Liver (tissue), 9 donors: ENCODE data around the gene CFAP57. TPM values are rescaled to one million over a fixed set of nuclear protein-coding genes. Genes with fewer than 3 reads are reported as not detected.
A peak's percentile ranks its signal among the peaks of the same experiment; 100 is the strongest.

Experiments
- DNase-seq: peaks from one replicate; pipeline ENCODE4 v3.0.0-alpha.2; 2017; ENCODE audit warnings: low spot score
- H3K27ac ChIP-seq, 2 donors: one replicate each; pipeline ENCODE4 v1.7.0; 2013; ENCODE audit warnings: inconsistent platforms in 2 of 2, low read length in 2 of 2, control low read depth in 1 of 2, low read depth in 1 of 2, mild to moderate bottlenecking in 1 of 2
- H3K27me3 ChIP-seq, 4 donors: one replicate each; pipeline versions ENCODE4 v1.6.1 to v1.7.0; 2013; ENCODE audit warnings: low read length in 3 of 4, inconsistent platforms in 1 of 4, mild to moderate bottlenecking in 1 of 4, moderate library complexity in 1 of 4; ENCODE audit not compliant: control insufficient read depth in 4 of 4, insufficient read depth in 4 of 4
- H3K36me3 ChIP-seq, 4 donors: one replicate each; pipeline versions ENCODE4 v1.6.1 to v1.7.0; 2013; ENCODE audit warnings: low read length in 3 of 4, mild to moderate bottlenecking in 3 of 4, low read depth in 1 of 4, moderate library complexity in 1 of 4; ENCODE audit not compliant: control insufficient read depth in 4 of 4, insufficient read depth in 3 of 4
- H3K4me1 ChIP-seq, 4 donors: one replicate each; pipeline versions ENCODE4 v1.6.1 to v1.7.0; 2013; ENCODE audit warnings: low read length in 3 of 4, mild to moderate bottlenecking in 3 of 4, moderate library complexity in 1 of 4; ENCODE audit not compliant: control insufficient read depth in 4 of 4, insufficient read depth in 4 of 4
- H3K4me3 ChIP-seq, 3 donors: one replicate each; pipeline versions ENCODE4 v1.6.1 to v1.7.0; 2013; ENCODE audit warnings: low read length in 3 of 3, control low read depth in 1 of 3, low read depth in 1 of 3, mild to moderate bottlenecking in 1 of 3
- H3K9ac ChIP-seq, 2 donors: one replicate each; pipeline ENCODE4 v1.7.0; 2013; ENCODE audit warnings: low read length in 2 of 2, mild to moderate bottlenecking in 2 of 2, moderate library complexity in 2 of 2, control low read depth in 1 of 2, low read depth in 1 of 2
- H3K9me3 ChIP-seq, 4 donors: one replicate each; pipeline versions ENCODE4 v1.6.1 to v1.7.0; 2013; ENCODE audit warnings: low read length in 3 of 4; ENCODE audit not compliant: control insufficient read depth in 4 of 4
- ATF3 ChIP-seq: IDR thresholded peaks from 2 replicates; pipeline ENCODE4 v1.6.1; 2016; ENCODE audit warnings: antibody characterized with exemption
- CTCF ChIP-seq: fragments of 150-350 bp; IDR thresholded peaks from 2 replicates; pipeline ENCODE4 v1.5.1; 2017; ENCODE audit warnings: improper control_type of control experiment, low read depth, low read length; ENCODE audit not compliant: missing input control
- EGR1 ChIP-seq, 2 donors: IDR thresholded peaks; 2 replicates each; pipeline ENCODE4 v1.6.1; 2016 to 2018; ENCODE audit warnings: antibody characterized with exemption in 2 of 2, low read depth in 2 of 2
- FOXA1 ChIP-seq: IDR thresholded peaks from 2 replicates; pipeline ENCODE4 v1.6.1; 2016; ENCODE audit warnings: antibody characterized with exemption
- FOXA2 ChIP-seq: IDR thresholded peaks from 2 replicates; pipeline ENCODE4 v1.6.1; 2016; ENCODE audit warnings: antibody characterized with exemption
- GABPA ChIP-seq, 2 donors: IDR thresholded peaks in 1 of 2; conservative IDR thresholded peaks in 1 of 2; 2 replicates each; pipeline ENCODE4 v1.6.1; 2016; ENCODE audit warnings: antibody characterized with exemption in 2 of 2, mild to moderate bottlenecking in 1 of 2, moderate library complexity in 1 of 2
- HNF4A ChIP-seq, 2 donors: conservative IDR thresholded peaks; 2 replicates each; pipeline ENCODE4 v1.6.1; 2016; ENCODE audit warnings: antibody characterized with exemption in 2 of 2, mild to moderate bottlenecking in 2 of 2
- HNF4G ChIP-seq: IDR thresholded peaks from 2 replicates; pipeline ENCODE4 v1.6.1; 2016; ENCODE audit warnings: antibody characterized with exemption
- MAX ChIP-seq: IDR thresholded peaks from 2 replicates; pipeline ENCODE4 v1.6.1; 2016; ENCODE audit warnings: antibody characterized with exemption
- NR2F2 ChIP-seq: IDR thresholded peaks from 2 replicates; pipeline ENCODE4 v1.6.1; 2016; ENCODE audit warnings: antibody characterized with exemption
- RAD21 ChIP-seq, 2 donors: IDR thresholded peaks; 2 replicates each; pipeline ENCODE4 v1.6.1; 2016; ENCODE audit warnings: antibody characterized with exemption in 2 of 2, mild to moderate bottlenecking in 2 of 2
- REST ChIP-seq: IDR thresholded peaks from 2 replicates; pipeline ENCODE4 v1.6.1; 2016; ENCODE audit warnings: antibody characterized with exemption, mild to moderate bottlenecking
- RXRA ChIP-seq, 2 donors: IDR thresholded peaks; 2 replicates each; pipeline ENCODE4 v1.6.1; 2017 to 2018; ENCODE audit warnings: antibody characterized with exemption in 2 of 2, mild to moderate bottlenecking in 1 of 2
- SP1 ChIP-seq: IDR thresholded peaks from 2 replicates; pipeline ENCODE4 v1.6.1; 2018; ENCODE audit warnings: antibody characterized with exemption, mild to moderate bottlenecking
- TAF1 ChIP-seq: conservative IDR thresholded peaks from 2 replicates; pipeline ENCODE4 v1.6.1; 2016; ENCODE audit warnings: antibody characterized with exemption, mild to moderate bottlenecking
- YY1 ChIP-seq: IDR thresholded peaks from 2 replicates; pipeline ENCODE4 v1.6.1; 2016; ENCODE audit warnings: antibody characterized with exemption, mild to moderate bottlenecking
- ZBTB33 ChIP-seq: IDR thresholded peaks from 2 replicates; pipeline ENCODE4 v1.6.1; 2016; ENCODE audit warnings: antibody characterized with exemption
- WGBS: extraction: QIAGEN DNeasy Blood & Tissue Kit; methylation state at CpG from one replicate; pipeline ENCODE4 v1.1.7; 2013; 5-methylcytosine and 5-hydroxymethylcytosine counted together
- polyA plus RNA-seq, 2 donors: library from polyadenylated mRNA; stranded (reverse) in 1 of 2; unstranded in 1 of 2; fragments of 200-250 nt in 1 of 2; fragments of >200 nt in 1 of 2; fragmentation: Nextera tagmentation in 1 of 2; extraction: Ambion mirVana in 1 of 2; gene quantifications; one replicate each; pipeline versions ENCODE4 v1.2.1 to v1.2.3, GENCODE V29; 2013 to 2015
- total RNA-seq, 2 donors: library from RNA; depleted of rRNA; stranded (reverse); fragments of >200 nt; gene quantifications; one replicate each; pipeline ENCODE4 v1.2.3, GENCODE V29; 2014
- donor health status: healthy.
- donor health status: healthy.
- donor health status: healthy.
- donor health status: healthy.
- donor health status: healthy.

CFAP57 gene
- total and polyA plus RNA-seq, 4 donors = under 0.01 to 14.5 (median 0.10) TPM

- no peak for DNase-seq
- H3K9me3 ChIP-seq = no peaks in the 10 kb centered on the region
- H3K27me3 ChIP-seq = no peaks in the 10 kb centered on the region
- no peak for TF ChIP-seq YY1
- TF ChIP-seq HNF4G = no peak
- no peak for TF ChIP-seq SP1
- no peak for TF ChIP-seq MAX
- TF ChIP-seq FOXA2 = no peak
- no peak for TF ChIP-seq CTCF
- TF ChIP-seq ZBTB33 = no peak
- no peak for TF ChIP-seq FOXA1
- TF ChIP-seq NR2F2 = no peak
- no peak for TF ChIP-seq EGR1 (IDR thresholded peaks at IDR 0.05; ENCODE audit: low read depth in 2 of 2)
- no peak for TF ChIP-seq RAD21 (IDR thresholded peaks at IDR 0.05)
- no peak overlapping the region for H3K4me3 ChIP-seq
- no peak overlapping the region for H3K9ac ChIP-seq
- no peak overlapping the region for H3K27ac ChIP-seq
- no peaks in the 10 kb centered on the region for H3K36me3 ChIP-seq
- 91% methylated on average over 7 of the region's 7 CpGs for WGBS
- H3K4me1 ChIP-seq = peaks cover 0 to 18% (median 6%) of the 10 kb centered on the region in 4 donors
These were observed 122.0 kb downstream of the CFAP57 start for GRCh38 chr1:43293896-43294760.

GRCh38 chr1:43294761-43295160, 122.6 kb downstream of the CFAP57 start:
- no peak for DNase-seq
- 93% methylated on average over 8 of the region's 8 CpGs for WGBS
- Histone ChIP-seq H3K36me3 (no peaks in the 10 kb centered on the region), H3K9me3 (no peaks in the 10 kb centered on the region), H3K27ac (peak overlapping the region in 1 of 2 donors; percentile 74), H3K27me3 (no peaks in the 10 kb centered on the region), H3K4me3 (no peak overlapping the region), H3K4me1 (peaks cover 0 to 18% (median 6%) of the 10 kb centered on the region in 4 donors), H3K9ac (no peak overlapping the region)
- no peak for TF ChIP-seq RAD21 (IDR thresholded peaks at IDR 0.05)
- no peak for TF ChIP-seq HNF4A (conservative IDR thresholded peaks at IDR 0.05)
- TF ChIP-seq ATF3 = no peak
- TF ChIP-seq GABPA (IDR thresholded peaks at IDR 0.05 in 1 of 2, conservative IDR thresholded peaks at IDR 0.05 in 1 of 2) = no peak
- TF ChIP-seq SP1 = no peak
- no peak for TF ChIP-seq TAF1
- no peak for TF ChIP-seq MAX
- TF ChIP-seq YY1 = no peak
- no peak for TF ChIP-seq ZBTB33
- no peak for TF ChIP-seq RXRA (IDR thresholded peaks at IDR 0.05)
- TF ChIP-seq NR2F2 = no peak
- TF ChIP-seq EGR1 (IDR thresholded peaks at IDR 0.05; ENCODE audit: low read depth in 2 of 2) = no peak
- no peak for TF ChIP-seq CTCF
- TF ChIP-seq REST = no peak
- no peak for TF ChIP-seq HNF4G
- TF ChIP-seq FOXA2 = no peak
- TF ChIP-seq FOXA1 = no peak
